Measurements from ENCODE around the gene RIT2.

The RIT2 gene

GRCh38 chr18:43130716-43131260 lies 15.3 kb upstream of the RIT2 start:
- DNase-seq = no peak
- no peak for TF ChIP-seq CTCF (IDR thresholded peaks at IDR 0.05)
- Mint-ChIP-seq H3K4me1 (peaks cover 10% of the 10 kb centered on the region), H3K27ac (no peak overlapping the region), H3K9me3 (peaks cover 9% of the 10 kb centered on the region), H3K27me3 (ENCODE audit: low read depth, poor library complexity) (no peaks in the 10 kb centered on the region), H3K4me3 (no peak overlapping the region), H3K36me3 (ENCODE audit: low read depth) (no peaks in the 10 kb centered on the region)

- Mint-ChIP-seq H3K9me3 (peaks cover 9% of the 10 kb centered on the region), H3K27ac (no peak overlapping the region), H3K36me3 (ENCODE audit: low read depth) (no peaks in the 10 kb centered on the region), H3K27me3 (ENCODE audit: low read depth, poor library complexity) (no peaks in the 10 kb centered on the region), H3K4me3 (no peak overlapping the region), H3K4me1 (peaks cover 10% of the 10 kb centered on the region)
- no peak for DNase-seq
- no peak for TF ChIP-seq CTCF (IDR thresholded peaks at IDR 0.05)
Observed at GRCh38 chr18:43129946-43130524, 14.6 kb upstream of the RIT2 start.

- no peak for TF ChIP-seq CTCF (IDR thresholded peaks at IDR 0.05)
- no peak for DNase-seq
- Mint-ChIP-seq H3K9me3 (no peaks in the 10 kb centered on the region), H3K27me3 (ENCODE audit: low read depth, poor library complexity) (no peaks in the 10 kb centered on the region), H3K4me1 (peaks cover 2% of the 10 kb centered on the region), H3K4me3 (no peak overlapping the region), H3K36me3 (ENCODE audit: low read depth) (no peaks in the 10 kb centered on the region), H3K27ac (no peak overlapping the region)
Observed at GRCh38 chr18:43125471-43125870, 10.0 kb upstream of the RIT2 start.

GRCh38 chr18:43122955-43123354 lies 7.5 kb upstream of the RIT2 start:
- H3K4me3 Mint-ChIP-seq = no peak overlapping the region
- DNase-seq = no peak
- no peaks in the 10 kb centered on the region for H3K4me1 Mint-ChIP-seq
- H3K27ac Mint-ChIP-seq = no peak overlapping the region
- TF ChIP-seq CTCF (IDR thresholded peaks at IDR 0.05) = no peak
- H3K36me3 Mint-ChIP-seq (ENCODE audit: low read depth) = no peaks in the 10 kb centered on the region
- H3K9me3 Mint-ChIP-seq = no peaks in the 10 kb centered on the region
- no peaks in the 10 kb centered on the region for H3K27me3 Mint-ChIP-seq (ENCODE audit: low read depth, poor library complexity)

- no peaks in the 10 kb centered on the region for H3K36me3 Mint-ChIP-seq (ENCODE audit: low read depth)
- peaks cover 3% of the 10 kb centered on the region for H3K27me3 Mint-ChIP-seq (ENCODE audit: low read depth, poor library complexity)
- H3K27ac Mint-ChIP-seq = no peak overlapping the region
- DNase-seq = no peak
- no peak for TF ChIP-seq CTCF (IDR thresholded peaks at IDR 0.05)
- no peak overlapping the region for H3K4me3 Mint-ChIP-seq
- no peaks in the 10 kb centered on the region for H3K4me1 Mint-ChIP-seq
- H3K9me3 Mint-ChIP-seq = no peaks in the 10 kb centered on the region
Observed at GRCh38 chr18:43116699-43117294, 1.3 kb upstream of the RIT2 start.

Measured in nephron progenitor cell (in vitro differentiated cells).